Gastroesophageal sphincter (tissue), 4 donors: ENCODE data around the gene THBS2. TPM values are rescaled to one million over a fixed set of nuclear protein-coding genes. Genes with fewer than 3 reads are reported as not detected.

Source experiments
- ATAC-seq: fragments of 150-250 bp; one replicate; pipeline ENCODE4 v1.9.1; 2016; ENCODE audit warnings: mild to moderate bottlenecking, moderate library complexity
- H3K27ac ChIP-seq, 4 donors: fragments of 200-600 bp; sonication (generic) in 3 of 4; 1 replicate in 3 of 4; 2 replicates in 1 of 4; pipeline ENCODE4 v1.5.1; 2016 to 2019
- H3K27me3 ChIP-seq: fragments of 200-600 bp; sonication (generic); one replicate; pipeline ENCODE4 v1.5.1; 2019
- H3K36me3 ChIP-seq, 2 donors: fragments of 200-600 bp; sonication (generic); one replicate each; pipeline ENCODE4 v1.5.1; 2019; ENCODE audit warnings: control low read depth in 1 of 2
- H3K4me1 ChIP-seq, 3 donors: fragments of 200-600 bp; sonication (generic); 1 replicate in 2 of 3; 2 replicates in 1 of 3; pipeline ENCODE4 v1.5.1; 2016 to 2019; ENCODE audit warnings: control low read depth in 2 of 3
- H3K4me3 ChIP-seq, 2 donors: fragments of 200-600 bp; sonication (generic); one replicate each; pipeline ENCODE4 v1.5.1; 2019; ENCODE audit warnings: mild to moderate bottlenecking in 1 of 2, moderate library complexity in 1 of 2
- H3K9me3 ChIP-seq, 3 donors: fragments of 200-600 bp; sonication (generic); one replicate each; pipeline ENCODE4 v1.5.1; 2017 to 2019; ENCODE audit warnings: control low read depth in 2 of 3
- CTCF ChIP-seq, 4 experiments: fragments of 200-600 bp in 2 of 4; fragments of 450-650 bp in 2 of 4; sonication (generic) in 1 of 4; IDR thresholded peaks; one replicate each; pipeline ENCODE4 v1.5.1; 2017 to 2019; ENCODE audit warnings: antibody characterized with exemption in 4 of 4, mild to moderate bottlenecking in 2 of 4, moderate library complexity in 2 of 4
- EP300 ChIP-seq: sonication (generic); formaldehyde crosslinking; IDR thresholded peaks from one replicate; pipeline ENCODE4 v1.6.1; 2017; ENCODE audit warnings: antibody characterized with exemption, mild to moderate bottlenecking
- POLR2A ChIP-seq, 2 donors: fragments of 450-650 bp; IDR thresholded peaks; one replicate each; pipeline ENCODE4 v1.6.1; 2017; ENCODE audit warnings: antibody characterized with exemption in 2 of 2, mild to moderate bottlenecking in 2 of 2, moderate library complexity in 1 of 2
- POLR2AphosphoS5 ChIP-seq: sonication (generic); formaldehyde crosslinking; IDR thresholded peaks from one replicate; pipeline ENCODE4 v1.6.1; 2017; ENCODE audit warnings: antibody characterized with exemption
- WGBS, 2 donors: methylation state at CpG; one replicate each; pipeline ENCODE4 v1.1.5; 2018; ENCODE audit warnings: low coverage in 1 of 2; 5-methylcytosine and 5-hydroxymethylcytosine counted together
- total RNA-seq, 4 donors: library from RNA; depleted of rRNA; stranded (reverse); fragments of >200 nt; gene quantifications; one replicate each; pipeline ENCODE4 v1.1.0, GENCODE V29; 2016

The THBS2 gene
- total RNA-seq, 4 donors from 2014 or later, result 21.5 to 41.9 (median 35.7) TPM

DNA sequence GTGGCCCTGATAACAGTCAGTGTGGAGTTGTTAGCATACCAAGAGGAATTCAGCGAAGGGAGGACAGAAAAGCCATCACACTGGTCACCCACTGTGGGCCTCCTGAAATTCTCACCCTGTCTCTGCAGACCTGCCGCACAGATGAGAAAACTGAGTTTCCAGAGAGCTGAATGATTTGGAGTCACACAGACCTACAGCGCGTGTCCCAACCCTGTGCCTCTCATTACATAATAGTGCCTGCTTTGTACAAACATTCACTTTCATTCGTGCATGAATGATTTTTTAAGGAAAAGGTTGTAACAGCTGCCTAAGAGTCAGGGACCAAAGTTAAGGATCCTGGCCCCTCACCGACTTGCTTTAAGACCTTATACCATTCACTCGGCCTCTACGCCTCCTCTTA is 62.7 kb downstream of the THBS2 start:
- TF ChIP-seq POLR2AphosphoS5 (no peak), CTCF (IDR thresholded peaks at IDR 0.05) (no peak), EP300 (no peak), POLR2A (IDR thresholded peaks at IDR 0.05) (no peak)
- H3K9me3 ChIP-seq, result no peaks in the 10 kb centered on the region
- peaks cover 0 to 32% (median 0%) of the 10 kb centered on the region in 3 donors for H3K4me1 ChIP-seq
- 76 to 85% methylated on average over 4 to 8 of the region's 8 CpGs for WGBS, 2 donors
- ATAC-seq, result peak; percentile 29
- no peaks in the 10 kb centered on the region for H3K27me3 ChIP-seq
- H3K4me3 ChIP-seq, result no peak overlapping the region
- H3K36me3 ChIP-seq, result no peaks in the 10 kb centered on the region
- peak overlapping the region in 2 of 4 donors; percentile 46 to 56 for H3K27ac ChIP-seq

DNA sequence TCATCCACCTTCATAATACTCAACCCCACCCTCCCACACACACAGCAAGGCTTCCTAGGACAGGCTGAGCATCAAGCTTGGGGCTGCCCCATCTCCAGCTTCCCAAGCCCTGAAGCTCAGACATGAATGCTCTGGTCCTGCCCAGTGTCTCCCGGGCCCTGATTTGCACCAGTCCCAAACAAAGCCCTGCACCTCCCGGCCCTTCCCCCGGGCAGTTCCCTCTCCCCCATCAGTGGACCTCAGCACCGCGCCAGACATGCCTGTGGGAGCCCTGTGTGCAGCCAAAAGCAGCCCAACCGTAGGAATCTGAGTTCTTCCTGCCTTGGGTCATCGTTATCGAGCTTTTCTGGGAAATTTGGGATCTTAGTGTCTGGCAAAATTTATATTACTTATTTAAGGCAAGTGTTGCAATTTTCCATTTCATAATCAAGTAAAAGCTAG is 63.5 kb downstream of the THBS2 start:
- Histone ChIP-seq H3K36me3 (no peaks in the 10 kb centered on the region), H3K27me3 (no peaks in the 10 kb centered on the region), H3K27ac (peak overlapping the region in 3 of 4 donors; percentile 60 to 72 (median 62)), H3K9me3 (no peaks in the 10 kb centered on the region), H3K4me3 (no peak overlapping the region), H3K4me1 (peaks cover 0 to 32% (median 0%) of the 10 kb centered on the region in 3 donors)
- 20 to 51% methylated on average over 4 to 8 of the region's 8 CpGs for WGBS, 2 donors
- peak; percentile 94 for ATAC-seq
- TF ChIP-seq EP300 (peak; percentile 36), POLR2A (IDR thresholded peaks at IDR 0.05) (no peak), POLR2AphosphoS5 (peak; percentile 88)

GRCh38 chr6:169189686-169190085 is 64.0 kb downstream of the THBS2 start:
- Histone ChIP-seq H3K4me1 (peaks cover 0 to 32% (median 0%) of the 10 kb centered on the region in 3 donors), H3K36me3 (no peaks in the 10 kb centered on the region), H3K27me3 (no peaks in the 10 kb centered on the region), H3K4me3 (no peak overlapping the region), H3K27ac (peak overlapping the region in 3 of 4 donors; percentile 60 to 72 (median 62)), H3K9me3 (no peaks in the 10 kb centered on the region)
- WGBS, 2 donors, result 61 to 63% methylated on average over 4 to 7 of the region's 8 CpGs
- ATAC-seq, result peak; percentile 27
- TF ChIP-seq EP300 (no peak), CTCF (IDR thresholded peaks at IDR 0.05) (no peak), POLR2A (IDR thresholded peaks at IDR 0.05) (no peak), POLR2AphosphoS5 (no peak)

GRCh38 chr6:169189182-169189581 is 64.5 kb downstream of the THBS2 start:
- 69 to 93% methylated on average over 3 to 7 of the region's 8 CpGs for WGBS, 2 donors
- H3K9me3 ChIP-seq, result no peaks in the 10 kb centered on the region
- H3K36me3 ChIP-seq, result no peaks in the 10 kb centered on the region
- peaks cover 0 to 32% (median 0%) of the 10 kb centered on the region in 3 donors for H3K4me1 ChIP-seq
- no peak for ATAC-seq
- H3K27ac ChIP-seq, result peak overlapping the region in 2 of 4 donors; percentile 60 to 62
- no peaks in the 10 kb centered on the region for H3K27me3 ChIP-seq
- H3K4me3 ChIP-seq, result no peak overlapping the region
- no peak for TF ChIP-seq EP300
- no peak for TF ChIP-seq CTCF (IDR thresholded peaks at IDR 0.05)
- no peak for TF ChIP-seq POLR2A (IDR thresholded peaks at IDR 0.05)

GRCh38 chr6:169188475-169188874 is 65.2 kb downstream of the THBS2 start:
- Histone ChIP-seq H3K27me3 (no peaks in the 10 kb centered on the region), H3K27ac (peak overlapping the region in 1 of 4 donors; percentile 22), H3K4me3 (no peak overlapping the region), H3K36me3 (no peaks in the 10 kb centered on the region), H3K9me3 (no peaks in the 10 kb centered on the region), H3K4me1 (peaks cover 0 to 32% (median 0%) of the 10 kb centered on the region in 3 donors)
- 81 to 86% methylated on average over 5 to 6 of the region's 6 CpGs for WGBS, 2 donors
- no peak for ATAC-seq
- no peak for TF ChIP-seq CTCF (IDR thresholded peaks at IDR 0.05)
- no peak for TF ChIP-seq EP300
- TF ChIP-seq POLR2AphosphoS5, result no peak
- TF ChIP-seq POLR2A (IDR thresholded peaks at IDR 0.05), result no peak
